Gastroesophageal sphincter (tissue), 4 donors: ENCODE results near the gene RYR3. TPM values are rescaled to one million over a fixed set of nuclear protein-coding genes. Genes with fewer than 3 reads are reported as not detected.

Experiments used
- ATAC-seq: fragments of 150-250 bp; one replicate; pipeline ENCODE4 v1.9.1; 2016; ENCODE audit warnings: mild to moderate bottlenecking, moderate library complexity
- H3K27ac ChIP-seq, 4 donors: fragments of 200-600 bp; sonication (generic) in 3 of 4; 1 replicate in 3 of 4; 2 replicates in 1 of 4; pipeline ENCODE4 v1.5.1; 2016 to 2019
- H3K27me3 ChIP-seq: fragments of 200-600 bp; sonication (generic); one replicate; pipeline ENCODE4 v1.5.1; 2019
- H3K36me3 ChIP-seq, 2 donors: fragments of 200-600 bp; sonication (generic); one replicate each; pipeline ENCODE4 v1.5.1; 2019; ENCODE audit warnings: control low read depth in 1 of 2
- H3K4me1 ChIP-seq, 3 donors: fragments of 200-600 bp; sonication (generic); 1 replicate in 2 of 3; 2 replicates in 1 of 3; pipeline ENCODE4 v1.5.1; 2016 to 2019; ENCODE audit warnings: control low read depth in 2 of 3
- H3K4me3 ChIP-seq, 2 donors: fragments of 200-600 bp; sonication (generic); one replicate each; pipeline ENCODE4 v1.5.1; 2019; ENCODE audit warnings: mild to moderate bottlenecking in 1 of 2, moderate library complexity in 1 of 2
- H3K9me3 ChIP-seq, 3 donors: fragments of 200-600 bp; sonication (generic); one replicate each; pipeline ENCODE4 v1.5.1; 2017 to 2019; ENCODE audit warnings: control low read depth in 2 of 3
- CTCF ChIP-seq, 4 experiments: fragments of 200-600 bp in 2 of 4; fragments of 450-650 bp in 2 of 4; sonication (generic) in 1 of 4; IDR thresholded peaks; one replicate each; pipeline ENCODE4 v1.5.1; 2017 to 2019; ENCODE audit warnings: antibody characterized with exemption in 4 of 4, mild to moderate bottlenecking in 2 of 4, moderate library complexity in 2 of 4
- EP300 ChIP-seq: sonication (generic); formaldehyde crosslinking; IDR thresholded peaks from one replicate; pipeline ENCODE4 v1.6.1; 2017; ENCODE audit warnings: antibody characterized with exemption, mild to moderate bottlenecking
- POLR2A ChIP-seq, 2 donors: fragments of 450-650 bp; IDR thresholded peaks; one replicate each; pipeline ENCODE4 v1.6.1; 2017; ENCODE audit warnings: antibody characterized with exemption in 2 of 2, mild to moderate bottlenecking in 2 of 2, moderate library complexity in 1 of 2
- POLR2AphosphoS5 ChIP-seq: sonication (generic); formaldehyde crosslinking; IDR thresholded peaks from one replicate; pipeline ENCODE4 v1.6.1; 2017; ENCODE audit warnings: antibody characterized with exemption
- WGBS, 2 donors: methylation state at CpG; one replicate each; pipeline ENCODE4 v1.1.5; 2018; ENCODE audit warnings: low coverage in 1 of 2; 5-methylcytosine and 5-hydroxymethylcytosine counted together
- total RNA-seq, 4 donors: library from RNA; depleted of rRNA; stranded (reverse); fragments of >200 nt; gene quantifications; one replicate each; pipeline ENCODE4 v1.1.0, GENCODE V29; 2016

The RYR3 gene
- total RNA-seq, 4 donors from 2014 or later, result 3.5 to 10.2 (median 6.2) TPM

- ATAC-seq, result no peak
- WGBS, 2 donors, result 52 to 64% methylated on average over 4 of the region's 4 CpGs
- H3K4me3 ChIP-seq, result no peak overlapping the region
- H3K36me3 ChIP-seq, result no peaks in the 10 kb centered on the region
- H3K27ac ChIP-seq, result no peak overlapping the region
- no peak for TF ChIP-seq POLR2AphosphoS5
- TF ChIP-seq CTCF (IDR thresholded peaks at IDR 0.05), result no peak
- no peak for TF ChIP-seq POLR2A (IDR thresholded peaks at IDR 0.05)
- TF ChIP-seq EP300, result no peak
- no peaks in the 10 kb centered on the region for H3K27me3 ChIP-seq
- H3K9me3 ChIP-seq, result no peaks in the 10 kb centered on the region
- no peaks in the 10 kb centered on the region for H3K4me1 ChIP-seq
Measured at GRCh38 chr15:33454996-33455395, 144.2 kb downstream of the RYR3 start.

GRCh38 chr15:33458421-33458820 lies 147.7 kb downstream of the RYR3 start:
- no peak for ATAC-seq
- H3K4me3 ChIP-seq, result no peak overlapping the region
- TF ChIP-seq POLR2AphosphoS5 (no peak), POLR2A (IDR thresholded peaks at IDR 0.05) (no peak), CTCF (IDR thresholded peaks at IDR 0.05) (no peak), EP300 (no peak)
- no peaks in the 10 kb centered on the region for H3K4me1 ChIP-seq
- H3K27me3 ChIP-seq, result no peaks in the 10 kb centered on the region
- no peak overlapping the region for H3K27ac ChIP-seq
- WGBS, 2 donors, result 67 to 100% methylated on average over 2 of the region's 2 CpGs
- no peaks in the 10 kb centered on the region for H3K36me3 ChIP-seq
- no peaks in the 10 kb centered on the region for H3K9me3 ChIP-seq

GRCh38 chr15:33460166-33460805 lies 149.5 kb downstream of the RYR3 start:
- H3K27ac ChIP-seq, result no peak overlapping the region
- TF ChIP-seq POLR2AphosphoS5, result no peak
- no peak for TF ChIP-seq POLR2A (IDR thresholded peaks at IDR 0.05)
- no peak for TF ChIP-seq EP300
- TF ChIP-seq CTCF (IDR thresholded peaks at IDR 0.05), result no peak
- H3K36me3 ChIP-seq, result no peaks in the 10 kb centered on the region
- ATAC-seq, result no peak
- H3K4me3 ChIP-seq, result no peak overlapping the region
- no peaks in the 10 kb centered on the region for H3K9me3 ChIP-seq
- H3K27me3 ChIP-seq, result no peaks in the 10 kb centered on the region
- 82 to 87% methylated on average over 6 of the region's 6 CpGs for WGBS, 2 donors
- H3K4me1 ChIP-seq, result no peaks in the 10 kb centered on the region

- no peaks in the 10 kb centered on the region for H3K36me3 ChIP-seq
- TF ChIP-seq EP300 (no peak), CTCF (IDR thresholded peaks at IDR 0.05) (no peak), POLR2AphosphoS5 (no peak), POLR2A (IDR thresholded peaks at IDR 0.05) (no peak)
- WGBS, 2 donors, result 76 to 81% methylated on average over 2 of the region's 2 CpGs
Measured at GRCh38 chr15:33461671-33462070, 150.9 kb downstream of the RYR3 start.

GRCh38 chr15:33467146-33467815 lies 156.5 kb downstream of the RYR3 start:
- Histone ChIP-seq H3K27ac (no peak overlapping the region), H3K4me1 (no peaks in the 10 kb centered on the region), H3K36me3 (no peaks in the 10 kb centered on the region), H3K4me3 (no peak overlapping the region), H3K9me3 (no peaks in the 10 kb centered on the region), H3K27me3 (no peaks in the 10 kb centered on the region)
- TF ChIP-seq POLR2A (IDR thresholded peaks at IDR 0.05) (no peak), EP300 (no peak), POLR2AphosphoS5 (no peak), CTCF (IDR thresholded peaks at IDR 0.05) (no peak)
- no peak for ATAC-seq
- 75 to 91% methylated on average over 3 of the region's 6 CpGs for WGBS, 2 donors

More at GRCh38 chr15:33461671-33462070, 150.9 kb downstream of the RYR3 start:
- Histone ChIP-seq H3K27me3 (no peaks in the 10 kb centered on the region), H3K9me3 (no peaks in the 10 kb centered on the region), H3K4me1 (no peaks in the 10 kb centered on the region), H3K27ac (no peak overlapping the region), H3K4me3 (no peak overlapping the region)
- no peak for ATAC-seq
